ENCODE measurements around the gene SLAMF9. TPM values are rescaled to one million over a fixed set of nuclear protein-coding genes. Genes with fewer than 3 reads are reported as not detected.

Gene SLAMF9
- total RNA-seq, 1 donor from 2014 or later = 0.43 TPM

GRCh38 chr1:159993911-159994310, 39.9 kb upstream of the SLAMF9 start:
- Histone ChIP-seq H3K4me1 (ENCODE audit: insufficient read depth, low read length) (peaks cover 8% of the 10 kb centered on the region), H3K27ac (ENCODE audit: low read depth, low read length) (no peak overlapping the region), H3K36me3 (ENCODE audit: insufficient read depth, low read length) (no peaks in the 10 kb centered on the region), H4K20me1 (ENCODE audit: insufficient read depth, low read length) (no peaks in the 10 kb centered on the region), H3K9ac (ENCODE audit: low read length) (no peak overlapping the region), H3K27me3 (ENCODE audit: insufficient read depth, low read length) (no peaks in the 10 kb centered on the region), H3K4me2 (ENCODE audit: low read length) (no peak overlapping the region), H3K4me3 (ENCODE audit: insufficient read depth, low read depth, low read length) (no peak overlapping the region), H2AFZ (ENCODE audit: low read depth, low read length) (no peak overlapping the region), H3K79me2 (ENCODE audit: insufficient read depth, low read length) (no peaks in the 10 kb centered on the region), H3K9me3 (ENCODE audit: insufficient read depth, low read depth, low read length) (no peaks in the 10 kb centered on the region)
- no peak for DNase-seq (ENCODE audit: low read depth)
- Mint-ChIP-seq H3K27ac (ENCODE audit: unreplicated experiment) (no peak overlapping the region), H3K27me3 (ENCODE audit: low read depth, unreplicated experiment) (no peaks in the 10 kb centered on the region), H3K4me3 (ENCODE audit: unreplicated experiment) (peak overlapping the region; percentile 20), H3K4me1 (ENCODE audit: low read depth, unreplicated experiment) (peaks cover 26% of the 10 kb centered on the region), H3K9me3 (ENCODE audit: unreplicated experiment) (no peaks in the 10 kb centered on the region), H3K36me3 (ENCODE audit: low read depth, unreplicated experiment) (no peaks in the 10 kb centered on the region)
- TF ChIP-seq EZH2 (IDR thresholded peaks at IDR 0.05; ENCODE audit: insufficient read depth, low read length) = no peak
- TF ChIP-seq CTCF (IDR thresholded peaks at IDR 0.05; ENCODE audit: insufficient read depth, low read depth, low read length) = no peak
- FAIRE-seq = no peak

- Mint-ChIP-seq H3K27me3 (ENCODE audit: low read depth, unreplicated experiment) (peaks cover 4% of the 10 kb centered on the region), H3K27ac (ENCODE audit: unreplicated experiment) (peak overlapping the region; percentile 47), H3K4me1 (ENCODE audit: low read depth, unreplicated experiment) (peaks cover 26% of the 10 kb centered on the region), H3K4me3 (ENCODE audit: unreplicated experiment) (no peak overlapping the region), H3K9me3 (ENCODE audit: unreplicated experiment) (no peaks in the 10 kb centered on the region), H3K36me3 (ENCODE audit: low read depth, unreplicated experiment) (no peaks in the 10 kb centered on the region)
- Histone ChIP-seq H2AFZ (ENCODE audit: low read depth, low read length) (no peak overlapping the region), H3K4me1 (ENCODE audit: insufficient read depth, low read length) (peaks cover 8% of the 10 kb centered on the region), H3K4me3 (ENCODE audit: insufficient read depth, low read depth, low read length) (no peak overlapping the region), H3K27me3 (ENCODE audit: insufficient read depth, low read length) (no peaks in the 10 kb centered on the region), H3K9ac (ENCODE audit: low read length) (no peak overlapping the region), H4K20me1 (ENCODE audit: insufficient read depth, low read length) (no peaks in the 10 kb centered on the region), H3K9me3 (ENCODE audit: insufficient read depth, low read depth, low read length) (no peaks in the 10 kb centered on the region), H3K36me3 (ENCODE audit: insufficient read depth, low read length) (no peaks in the 10 kb centered on the region), H3K79me2 (ENCODE audit: insufficient read depth, low read length) (no peaks in the 10 kb centered on the region), H3K27ac (ENCODE audit: low read depth, low read length) (no peak overlapping the region), H3K4me2 (ENCODE audit: low read length) (no peak overlapping the region)
- DNase-seq (ENCODE audit: low read depth) = no peak
- TF ChIP-seq CTCF (IDR thresholded peaks at IDR 0.05; ENCODE audit: insufficient read depth, low read depth, low read length) (no peak), EZH2 (IDR thresholded peaks at IDR 0.05; ENCODE audit: insufficient read depth, low read length) (no peak)
- no peak for FAIRE-seq
Measured at GRCh38 chr1:159992161-159992560, 38.1 kb upstream of the SLAMF9 start.

GRCh38 chr1:159991513-159991912, 37.5 kb upstream of the SLAMF9 start:
- peaks cover 7% of the 10 kb centered on the region for H3K4me1 ChIP-seq (ENCODE audit: insufficient read depth, low read length)
- H3K36me3 ChIP-seq (ENCODE audit: insufficient read depth, low read length) = no peaks in the 10 kb centered on the region
- no peak for DNase-seq (ENCODE audit: low read depth)
- no peak overlapping the region for H3K27ac ChIP-seq (ENCODE audit: low read depth, low read length)
- no peaks in the 10 kb centered on the region for H3K27me3 ChIP-seq (ENCODE audit: insufficient read depth, low read length)
- TF ChIP-seq EZH2 (IDR thresholded peaks at IDR 0.05; ENCODE audit: insufficient read depth, low read length) = no peak
- no peak for TF ChIP-seq CTCF (IDR thresholded peaks at IDR 0.05; ENCODE audit: insufficient read depth, low read depth, low read length)
- H4K20me1 ChIP-seq (ENCODE audit: insufficient read depth, low read length) = no peaks in the 10 kb centered on the region
- no peak overlapping the region for H2AFZ ChIP-seq (ENCODE audit: low read depth, low read length)
- Mint-ChIP-seq H3K4me1 (ENCODE audit: low read depth, unreplicated experiment) (peaks cover 22% of the 10 kb centered on the region), H3K36me3 (ENCODE audit: low read depth, unreplicated experiment) (no peaks in the 10 kb centered on the region), H3K9me3 (ENCODE audit: unreplicated experiment) (no peaks in the 10 kb centered on the region), H3K27ac (ENCODE audit: unreplicated experiment) (no peak overlapping the region), H3K4me3 (ENCODE audit: unreplicated experiment) (no peak overlapping the region), H3K27me3 (ENCODE audit: low read depth, unreplicated experiment) (peaks cover 4% of the 10 kb centered on the region)
- H3K79me2 ChIP-seq (ENCODE audit: insufficient read depth, low read length) = no peaks in the 10 kb centered on the region
- no peak overlapping the region for H3K4me2 ChIP-seq (ENCODE audit: low read length)
- FAIRE-seq = no peak
- no peak overlapping the region for H3K4me3 ChIP-seq (ENCODE audit: insufficient read depth, low read depth, low read length)
- H3K9me3 ChIP-seq (ENCODE audit: insufficient read depth, low read depth, low read length) = no peaks in the 10 kb centered on the region
- H3K9ac ChIP-seq (ENCODE audit: low read length) = no peak overlapping the region

Measured in astrocyte (in vitro differentiated cells and primary cell).